ENCODE results near the gene S100A6.

DNA sequence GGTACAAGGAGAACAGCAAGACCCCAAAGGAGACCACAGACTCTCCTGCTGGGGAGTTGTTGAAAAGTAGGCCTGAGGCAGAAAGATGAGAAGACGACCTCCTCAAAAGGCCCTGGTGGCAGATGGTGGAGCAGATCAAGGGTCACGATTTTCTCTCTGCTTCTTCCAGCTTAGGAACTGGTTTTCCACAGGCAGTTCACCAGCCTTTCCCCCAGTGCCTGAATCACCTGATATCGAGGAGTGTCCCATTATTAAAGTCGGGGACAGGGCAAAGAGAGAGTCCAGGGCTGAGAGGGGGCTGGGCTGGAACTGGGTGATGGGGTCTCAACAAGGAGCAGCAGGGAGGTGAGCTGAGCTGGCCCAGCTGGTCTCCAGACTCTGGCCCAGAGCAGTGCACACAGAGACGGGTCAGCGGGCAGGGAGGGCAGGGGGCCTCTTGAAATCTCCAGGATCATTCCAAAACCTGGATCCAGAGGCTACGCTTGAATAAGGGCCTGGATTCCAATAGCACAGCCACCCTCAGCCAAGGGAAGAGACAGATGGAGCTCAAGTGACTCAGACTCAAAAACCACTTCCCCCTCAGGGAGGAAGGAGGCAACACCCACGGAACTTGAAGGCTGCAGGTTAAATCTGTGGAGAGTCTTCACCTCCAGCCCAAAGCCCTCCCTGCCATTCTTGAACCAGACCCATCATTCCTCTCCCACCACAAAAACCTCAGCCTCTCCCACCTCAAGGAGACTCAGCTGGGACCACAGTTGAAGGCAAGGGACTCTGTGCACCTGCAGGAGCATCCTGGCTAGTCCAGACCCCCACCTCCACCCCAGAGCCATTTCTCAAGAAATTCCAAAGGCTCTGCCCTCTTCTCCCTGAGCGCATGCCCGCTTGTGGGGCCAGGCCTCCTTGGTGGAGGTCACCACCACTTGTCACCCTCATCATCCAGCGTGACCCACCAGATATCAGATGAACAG lies 4.9 kb upstream of the S100A6 start, which contains the start of gene S100A5:
- TF ChIP-seq TAF1 (IDR thresholded peaks at IDR 0.05; ENCODE audit: borderline replicate concordance, low read depth, low read length): no peak
- TF ChIP-seq POLR2AphosphoS5 (IDR thresholded peaks at IDR 0.05; ENCODE audit: low read depth, low read length): no peak

Measured in GM12892 (cell line).